MCF 10A (cell line): ENCODE results near the gene SLF2. TPM values are rescaled to one million over a fixed set of nuclear protein-coding genes. Genes with fewer than 3 reads are reported as not detected.

Experiments
- BruUV-seq: library from RNA; stranded (reverse); fragments of 400-500 nt; replicated peaks from 2 replicates; lab custom pipeline; 2021; lab: Mats Ljungman, UMichigan
- CTCF ChIA-PET: fragments of 300-600 bp; sonication (Branson Sonifier 250); formaldehyde crosslinking; extraction: SDS; loops from one replicate; lab custom pipeline; 2021; ENCODE audit warnings: antibody characterized with exemption, inconsistent platforms; lab: Yijun Ruan, JAX
- POLR2A ChIA-PET: fragments of 300-600, 350-650 bp; sonication (Branson Sonifier 250); formaldehyde crosslinking; extraction: SDS; loops from one replicate; lab custom pipeline; 2020; ENCODE audit warnings: antibody characterized with exemption, inconsistent platforms; lab: Yijun Ruan, JAX
- DNase-seq: peaks from one replicate; pipeline ENCODE4 v3.0.0-alpha.2; 2018; ENCODE audit not compliant: unreplicated experiment
- H3K27ac Mint-ChIP-seq: one replicate; pipeline ENCODE4 v1.8.0; 2022; ENCODE audit warnings: mild to moderate bottlenecking, low read depth, mixed read lengths; ENCODE audit not compliant: unreplicated experiment
- H3K27me3 Mint-ChIP-seq: one replicate; pipeline ENCODE4 v1.8.0; 2022; ENCODE audit warnings: mixed read lengths; ENCODE audit not compliant: insufficient read depth, unreplicated experiment
- H3K36me3 Mint-ChIP-seq: one replicate; pipeline ENCODE4 v1.8.0; 2022; ENCODE audit warnings: mild to moderate bottlenecking, moderate library complexity, mixed read lengths; ENCODE audit not compliant: insufficient read depth, unreplicated experiment
- H3K4me1 Mint-ChIP-seq: one replicate; pipeline ENCODE4 v1.8.0; 2022; ENCODE audit warnings: mixed read lengths; ENCODE audit not compliant: insufficient read depth, unreplicated experiment
- H3K4me3 Mint-ChIP-seq: one replicate; pipeline ENCODE4 v1.8.0; 2022; ENCODE audit warnings: mild to moderate bottlenecking, moderate library complexity, mixed read lengths; ENCODE audit not compliant: unreplicated experiment
- H3K9me3 Mint-ChIP-seq: one replicate; pipeline ENCODE4 v1.8.0; 2022; ENCODE audit warnings: mixed read lengths; ENCODE audit not compliant: unreplicated experiment
- CTCF ChIP-seq: fragments of 200-600 bp; IDR thresholded peaks from one replicate; pipeline ENCODE4 v1.8.0; 2022; ENCODE audit warnings: antibody characterized with exemption, mild to moderate bottlenecking; ENCODE audit not compliant: unreplicated experiment
- intact Hi-C: fragments of 100-400 bp; cut with micrococcal nuclease; formaldehyde crosslinking; loops from 2 replicates; pipeline ENCODE4 v1.14.1; 2022
- total RNA-seq: library from RNA; stranded (reverse); gene quantifications from 2 replicates; pipeline ENCODE4 v1.2.3, GENCODE V29; 2022

Gene SLF2
- total RNA-seq, 1 experiment from 2014 or later: 27.0 TPM

GRCh38 chr10:100934084-100934659, 21.4 kb downstream of the SLF2 start:
- DNase-seq: peak; percentile 21
- TF ChIP-seq CTCF: peak; percentile 24
- POLR2A ChIA-PET: interaction anchor here (0.7 to 1.0 kb wide), 2 partner anchors 9 to 65 kb away, joined by 5 to 7 read pairs; partner anchors contain the start of gene LZTS2
- Mint-ChIP-seq H3K27ac (no peak overlapping the region), H3K27me3 (no peaks in the 10 kb centered on the region), H3K4me3 (no peak overlapping the region), H3K4me1 (no peaks in the 10 kb centered on the region), H3K36me3 (peaks cover 80% of the 10 kb centered on the region), H3K9me3 (no peaks in the 10 kb centered on the region)
- intact Hi-C loops: no loop called here
- BruUV-seq: no TSS peak
- CTCF ChIA-PET: interaction anchor here (0.6 to 1.2 kb wide), 6 partner anchors 12 to 81 kb away, joined by 3 to 5 read pairs (median 3); no protein-coding TSS in a partner anchor

GRCh38 chr10:100939763-100940344, 27.1 kb downstream of the SLF2 start:
- ChIA-PET POLR2A (interaction anchor here (1.3 kb wide), 1 partner anchor 26 kb away, joined by 3 read pairs; no protein-coding TSS in a partner anchor), CTCF (no interaction called here)
- Mint-ChIP-seq H3K4me1 (no peaks in the 10 kb centered on the region), H3K27ac (no peak overlapping the region), H3K9me3 (no peaks in the 10 kb centered on the region), H3K4me3 (no peak overlapping the region), H3K36me3 (peaks cover 81% of the 10 kb centered on the region), H3K27me3 (no peaks in the 10 kb centered on the region)
- DNase-seq: no peak
- TF ChIP-seq CTCF: no peak
- BruUV-seq: no TSS peak
- intact Hi-C loops: no loop called here

DNA sequence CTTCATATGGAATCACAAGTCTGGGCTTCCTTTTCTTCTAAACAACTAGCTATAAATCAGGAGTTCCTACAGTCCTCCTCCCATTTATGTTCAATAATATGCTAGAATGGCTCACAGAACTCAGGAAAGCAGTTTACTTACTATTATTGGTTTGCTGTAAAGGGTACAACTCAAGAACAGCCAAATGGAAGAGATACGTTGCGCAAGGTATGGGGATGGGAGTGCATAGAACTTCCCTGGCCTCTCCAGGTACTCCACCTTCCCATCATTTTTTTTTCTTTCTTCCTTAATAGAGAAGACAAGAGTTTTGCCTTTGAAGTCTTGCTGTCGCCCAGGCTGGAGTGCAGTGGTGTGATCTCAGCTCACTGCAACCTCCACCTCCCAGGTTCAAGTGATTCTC, 29.5 kb downstream of the SLF2 start:
- ChIA-PET POLR2A (no interaction called here), CTCF (interaction anchor here (0.6 to 0.9 kb wide), 3 partner anchors 14 to 911 kb away, joined by 3 to 4 read pairs (median 4); no protein-coding TSS in a partner anchor)
- H3K4me1 Mint-ChIP-seq: no peaks in the 10 kb centered on the region
- H3K36me3 Mint-ChIP-seq: peaks cover 97% of the 10 kb centered on the region
- H3K4me3 Mint-ChIP-seq: no peak overlapping the region
- intact Hi-C loops: no loop called here
- TF ChIP-seq CTCF: no peak
- H3K27me3 Mint-ChIP-seq: no peaks in the 10 kb centered on the region
- no peak for DNase-seq
- H3K27ac Mint-ChIP-seq: no peak overlapping the region
- H3K9me3 Mint-ChIP-seq: no peaks in the 10 kb centered on the region
- no TSS peak for BruUV-seq

DNA sequence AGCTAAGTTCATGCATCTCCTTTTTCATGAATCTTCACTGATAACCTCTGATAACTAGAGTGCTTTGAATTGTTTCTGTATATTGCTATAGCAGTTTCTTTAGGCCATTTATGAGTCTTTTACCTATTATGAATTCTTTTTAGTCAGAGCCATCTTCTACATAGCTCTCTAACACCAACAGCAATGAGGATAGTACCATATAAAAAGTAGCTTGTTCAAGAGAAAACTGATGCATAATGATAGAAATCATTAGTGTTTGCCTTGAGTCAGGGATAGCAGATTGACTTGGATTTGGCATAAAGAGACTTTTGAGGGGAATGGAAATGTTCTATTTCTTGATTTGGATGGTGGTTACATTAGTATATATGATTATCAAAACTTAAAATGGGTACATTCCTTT, 30.7 kb downstream of the SLF2 start:
- BruUV-seq: no TSS peak
- no peaks in the 10 kb centered on the region for H3K27me3 Mint-ChIP-seq
- H3K36me3 Mint-ChIP-seq: peaks cover 87% of the 10 kb centered on the region
- H3K27ac Mint-ChIP-seq: no peak overlapping the region
- H3K4me3 Mint-ChIP-seq: no peak overlapping the region
- no peak for DNase-seq
- ChIA-PET CTCF (interaction anchor here (0.5 to 1.1 kb wide), 4 partner anchors 29 to 326 kb away, joined by 3 to 4 read pairs (median 4); no protein-coding TSS in a partner anchor), POLR2A (interaction anchor here (0.8 kb wide), 1 partner anchor 10 kb away, joined by 5 read pairs; no protein-coding TSS in a partner anchor)
- no peaks in the 10 kb centered on the region for H3K9me3 Mint-ChIP-seq
- intact Hi-C loops: no loop called here
- no peaks in the 10 kb centered on the region for H3K4me1 Mint-ChIP-seq
- TF ChIP-seq CTCF: no peak
